Thyroid gland (tissue), 4 donors: ENCODE results near the gene NFATC2. TPM values are rescaled to one million over a fixed set of nuclear protein-coding genes. Genes with fewer than 3 reads are reported as not detected.
A peak's percentile ranks its signal among the peaks of the same experiment; 100 is the strongest.

Experiments
- DNase-seq, 2 donors: peaks; one replicate each; pipeline ENCODE4 v3.0.0-alpha.2; 2019
- H3K27ac ChIP-seq, 3 donors: fragments of 200-600 bp; sonication (generic); 1 replicate in 2 of 3; 2 replicates in 1 of 3; pipeline ENCODE4 v1.5.1; 2016 to 2019; ENCODE audit warnings: mild to moderate bottlenecking in 1 of 3, moderate library complexity in 1 of 3
- H3K27me3 ChIP-seq: fragments of 200-600 bp; sonication (generic); one replicate; pipeline ENCODE4 v1.5.1; 2019
- H3K36me3 ChIP-seq, 2 donors: fragments of 200-600 bp; sonication (generic); one replicate each; pipeline ENCODE4 v1.5.1; 2016 to 2019
- H3K4me1 ChIP-seq, 2 donors: fragments of 200-600 bp; sonication (generic); one replicate each; pipeline ENCODE4 v1.5.1; 2017 to 2019
- H3K4me3 ChIP-seq, 3 donors: fragments of 200-600 bp; sonication (generic); replicated peaks in 1 of 3; 1 replicate in 2 of 3; 2 replicates in 1 of 3; pipeline ENCODE4 v1.5.1; 2016; ENCODE audit warnings: mild to moderate bottlenecking in 1 of 3
- H3K9me3 ChIP-seq: fragments of 200-600 bp; sonication (generic); one replicate; pipeline ENCODE4 v1.5.1; 2017
- CTCF ChIP-seq, 6 experiments: fragments of 200-600 bp in 3 of 6; fragments of 450-650 bp in 3 of 6; sonication (generic) in 3 of 6; IDR thresholded peaks; one replicate each; pipeline ENCODE4 v1.5.1; 2016 to 2019; ENCODE audit warnings: antibody characterized with exemption in 6 of 6, mild to moderate bottlenecking in 2 of 6, inconsistent platforms in 1 of 6, moderate library complexity in 1 of 6
- POLR2A ChIP-seq, 2 donors: fragments of 450-650 bp; IDR thresholded peaks; one replicate each; pipeline ENCODE4 v1.6.1; 2017; ENCODE audit warnings: antibody characterized with exemption in 2 of 2, mild to moderate bottlenecking in 2 of 2, moderate library complexity in 1 of 2
- WGBS, 2 donors: methylation state at CpG; one replicate each; pipeline ENCODE4 v1.1.5; 2017; 5-methylcytosine and 5-hydroxymethylcytosine counted together
- intact Hi-C: fragments of 100-400 bp; cut with DNase I; formaldehyde crosslinking; loops from one replicate; pipeline ENCODE4 v1.15.1; 2023
- total RNA-seq, 4 donors: library from RNA; depleted of rRNA; stranded (reverse); fragments of >200 nt; gene quantifications; one replicate each; pipeline ENCODE4 v1.2.3, GENCODE V29; 2016

The NFATC2 gene
- total RNA-seq, 4 donors from 2014 or later: 7.5 to 12.6 (median 8.5) TPM

DNA sequence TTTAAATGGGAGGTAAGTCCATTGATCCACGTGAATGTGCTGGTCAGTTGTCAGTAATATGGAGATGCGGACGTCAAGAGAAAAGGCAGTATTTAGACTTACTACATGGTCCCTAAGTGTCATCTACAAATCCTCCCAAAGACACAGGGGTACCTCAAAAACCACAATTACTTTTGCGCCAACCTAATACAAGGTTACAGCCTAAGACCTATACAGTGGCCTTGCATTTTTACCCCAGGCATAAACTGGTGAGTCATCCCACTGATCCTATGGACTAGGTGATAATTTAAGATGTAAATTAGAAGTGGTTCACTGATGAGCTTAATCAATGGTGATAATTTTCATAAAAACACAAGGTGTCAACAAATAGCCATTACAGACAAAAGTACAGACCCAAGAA lies 141.0 kb downstream of the NFATC2 start:
- intact Hi-C loops: loop anchor here (10.0 kb wide), 1 partner anchor 63 kb away; no protein-coding TSS in a partner anchor
- Histone ChIP-seq H3K27me3 (no peaks in the 10 kb centered on the region), H3K36me3 (no peaks in the 10 kb centered on the region), H3K9me3 (no peaks in the 10 kb centered on the region), H3K4me3 (no peak overlapping the region), H3K27ac (no peak overlapping the region), H3K4me1 (peaks cover 0 to 6% of the 10 kb centered on the region in 2 donors)
- no peak for DNase-seq
- WGBS, 2 donors: 94 to 95% methylated on average over 4 of the region's 4 CpGs
- no peak for TF ChIP-seq CTCF (IDR thresholded peaks at IDR 0.05)
- TF ChIP-seq POLR2A (IDR thresholded peaks at IDR 0.05): no peak

DNA sequence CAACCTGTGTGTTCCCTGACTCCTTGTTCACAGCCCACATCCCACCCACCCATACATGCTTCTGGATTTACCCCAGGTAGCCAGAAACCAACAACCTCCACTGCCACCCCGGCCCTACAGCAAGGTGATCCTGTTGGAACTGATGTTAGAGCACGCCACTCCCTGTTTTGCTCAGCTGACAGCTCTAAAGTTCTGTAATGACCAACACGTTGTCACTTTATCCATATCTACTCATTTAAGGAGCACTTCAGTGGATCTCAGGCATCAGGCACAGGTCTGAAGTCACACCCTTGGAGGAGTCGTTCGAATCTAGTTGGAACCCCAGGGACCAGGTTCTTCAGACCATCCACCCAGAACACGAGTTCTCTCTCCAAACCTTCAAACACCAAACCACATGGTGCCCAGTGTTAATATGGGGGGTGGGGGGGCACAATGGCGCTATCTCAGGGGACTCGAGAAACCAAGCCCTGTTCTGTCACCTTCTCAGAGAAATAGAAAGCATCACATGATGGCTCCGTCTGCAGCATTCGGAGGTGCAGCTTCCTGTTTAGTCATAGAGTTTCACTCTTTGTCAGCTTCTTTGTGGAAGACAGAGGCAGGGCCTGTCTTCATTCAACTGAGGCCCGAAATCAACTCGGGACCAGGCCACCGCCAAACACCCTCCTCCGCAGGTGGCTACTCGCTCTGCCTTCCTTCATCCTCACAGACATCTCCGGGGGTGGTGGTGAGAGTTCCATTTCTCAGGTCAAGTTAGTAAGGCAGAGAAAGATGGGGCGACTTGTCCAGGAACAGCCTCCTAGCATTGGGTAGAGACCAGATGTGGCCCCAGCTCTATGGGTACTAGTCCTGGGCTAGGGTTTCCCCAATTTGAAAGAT lies 142.2 kb downstream of the NFATC2 start:
- Histone ChIP-seq H3K9me3 (no peaks in the 10 kb centered on the region), H3K4me1 (peaks cover 0 to 6% of the 10 kb centered on the region in 2 donors), H3K36me3 (no peaks in the 10 kb centered on the region), H3K27ac (peak overlapping the region in 1 of 3 donors; percentile 2), H3K4me3 (no peak overlapping the region), H3K27me3 (no peaks in the 10 kb centered on the region)
- no peak for TF ChIP-seq CTCF (IDR thresholded peaks at IDR 0.05)
- TF ChIP-seq POLR2A (IDR thresholded peaks at IDR 0.05): no peak
- intact Hi-C loops: loop anchor here (10.0 kb wide), 1 partner anchor 65 kb away; no protein-coding TSS in a partner anchor
- no peak for DNase-seq
- 83 to 92% methylated on average over 17 of the region's 17 CpGs for WGBS, 2 donors

DNA sequence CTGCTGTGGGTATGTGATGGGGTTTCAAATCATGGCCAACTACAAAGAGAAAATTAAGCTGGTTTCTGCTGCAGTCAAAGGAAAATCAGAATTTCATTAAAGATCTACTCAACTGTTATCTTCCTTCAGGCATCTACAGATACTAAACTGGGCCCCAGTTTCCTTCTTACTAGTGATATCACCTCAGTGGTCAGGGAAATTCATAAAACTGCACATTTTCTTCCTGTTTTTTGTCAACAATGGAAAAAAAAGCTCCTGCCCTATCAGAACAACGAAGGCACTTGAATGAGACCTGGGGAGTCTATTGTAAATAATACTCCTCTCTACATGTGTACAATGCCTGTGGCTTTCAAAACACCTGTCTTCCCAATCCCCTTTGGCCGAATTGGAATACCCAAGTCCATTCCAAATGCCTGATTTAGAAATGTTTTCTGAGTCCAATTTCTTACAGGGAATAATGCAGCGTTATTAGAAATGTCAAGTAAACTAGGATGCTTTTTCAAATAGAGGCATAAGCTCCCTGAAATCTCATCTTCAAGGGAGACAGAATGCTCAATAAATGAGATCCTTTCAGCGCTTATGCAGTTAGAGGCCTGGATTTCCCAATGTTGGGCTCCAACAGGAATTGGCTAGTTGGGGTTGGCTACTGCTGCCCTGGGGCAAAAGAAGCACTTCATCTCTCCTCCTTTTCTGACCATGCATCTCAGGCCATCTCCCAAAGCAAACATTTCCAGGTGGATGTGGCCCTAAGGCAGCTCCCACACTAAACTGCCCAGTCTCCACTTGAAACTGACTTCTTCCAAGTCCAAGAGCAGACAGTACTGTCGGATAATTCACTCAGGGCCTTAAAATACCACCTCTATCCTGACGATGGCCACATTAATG lies 143.3 kb downstream of the NFATC2 start:
- no peak for TF ChIP-seq POLR2A (IDR thresholded peaks at IDR 0.05)
- TF ChIP-seq CTCF (IDR thresholded peaks at IDR 0.05): no peak
- Histone ChIP-seq H3K4me3 (no peak overlapping the region), H3K9me3 (no peaks in the 10 kb centered on the region), H3K27ac (no peak overlapping the region), H3K36me3 (no peaks in the 10 kb centered on the region), H3K27me3 (no peaks in the 10 kb centered on the region), H3K4me1 (peaks cover 0 to 9% of the 10 kb centered on the region in 2 donors)
- intact Hi-C loops: no loop called here
- WGBS, 2 donors: 92 to 93% methylated on average over 6 of the region's 6 CpGs
- DNase-seq: no peak

GRCh38 chr20:51398552-51398951 lies 144.0 kb downstream of the NFATC2 start:
- no peak for TF ChIP-seq POLR2A (IDR thresholded peaks at IDR 0.05)
- no peak for TF ChIP-seq CTCF (IDR thresholded peaks at IDR 0.05)
- no peak for DNase-seq
- WGBS, 2 donors: 86 to 90% methylated on average over 4 of the region's 4 CpGs
- Histone ChIP-seq H3K9me3 (no peaks in the 10 kb centered on the region), H3K27me3 (no peaks in the 10 kb centered on the region), H3K36me3 (no peaks in the 10 kb centered on the region), H3K27ac (no peak overlapping the region), H3K4me1 (peaks cover 0 to 16% of the 10 kb centered on the region in 2 donors), H3K4me3 (no peak overlapping the region)
- intact Hi-C loops: no loop called here
